GM19467 (cell line): Measurements from ENCODE around the gene EIF4EBP2.

Source experiments
- ATAC-seq: cut with Tn5 transposase; IDR thresholded peaks from one replicate; pipeline ENCODE4 v1.9.1; 2021; ENCODE audit warnings: mild to moderate bottlenecking, moderate library complexity; ENCODE audit not compliant: unreplicated experiment

EIF4EBP2 gene

GRCh38 chr10:70458329-70459060 is 54.5 kb downstream of the EIF4EBP2 start:
- ATAC-seq: no peak

- ATAC-seq: no peak
Measured at GRCh38 chr10:70459061-70459773, 55.3 kb downstream of the EIF4EBP2 start.

DNA sequence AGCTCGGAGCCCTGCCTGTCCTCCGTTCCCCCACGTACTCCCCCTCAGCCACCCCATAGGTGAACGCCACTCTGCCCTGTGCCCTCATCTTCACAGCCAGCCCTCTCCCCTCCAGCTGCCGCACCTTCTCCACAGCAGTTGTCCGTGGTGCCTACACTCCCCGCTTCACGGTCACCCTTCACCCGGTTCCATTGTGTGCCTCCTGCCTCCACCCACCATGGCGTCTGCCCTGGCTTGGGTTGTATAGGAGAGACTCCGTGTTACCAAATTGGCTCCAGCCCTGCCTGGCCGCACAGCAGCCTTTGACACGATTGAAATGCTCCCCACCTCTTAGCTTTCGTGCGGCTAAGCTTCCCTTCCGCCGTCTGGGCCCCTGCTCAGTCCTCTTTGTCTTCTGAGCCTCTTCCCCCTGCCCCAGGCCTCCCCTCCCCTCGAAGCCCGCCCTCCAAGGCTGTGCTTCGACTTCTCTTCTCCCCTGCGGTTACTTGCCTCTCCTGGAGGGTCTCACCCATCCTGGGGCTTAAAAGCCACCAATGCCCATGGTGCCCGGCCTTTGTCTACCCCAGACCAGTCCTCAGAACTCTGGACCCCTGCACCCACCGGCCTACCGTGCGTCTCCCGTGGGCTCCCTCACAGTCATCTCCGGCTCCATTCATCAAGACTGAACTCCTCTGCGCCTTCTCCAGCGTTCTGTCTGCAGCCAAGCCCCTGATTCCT is 56.0 kb downstream of the EIF4EBP2 start:
- ATAC-seq: no peak

GRCh38 chr10:70461397-70462348 is 57.7 kb downstream of the EIF4EBP2 start:
- no peak for ATAC-seq

DNA sequence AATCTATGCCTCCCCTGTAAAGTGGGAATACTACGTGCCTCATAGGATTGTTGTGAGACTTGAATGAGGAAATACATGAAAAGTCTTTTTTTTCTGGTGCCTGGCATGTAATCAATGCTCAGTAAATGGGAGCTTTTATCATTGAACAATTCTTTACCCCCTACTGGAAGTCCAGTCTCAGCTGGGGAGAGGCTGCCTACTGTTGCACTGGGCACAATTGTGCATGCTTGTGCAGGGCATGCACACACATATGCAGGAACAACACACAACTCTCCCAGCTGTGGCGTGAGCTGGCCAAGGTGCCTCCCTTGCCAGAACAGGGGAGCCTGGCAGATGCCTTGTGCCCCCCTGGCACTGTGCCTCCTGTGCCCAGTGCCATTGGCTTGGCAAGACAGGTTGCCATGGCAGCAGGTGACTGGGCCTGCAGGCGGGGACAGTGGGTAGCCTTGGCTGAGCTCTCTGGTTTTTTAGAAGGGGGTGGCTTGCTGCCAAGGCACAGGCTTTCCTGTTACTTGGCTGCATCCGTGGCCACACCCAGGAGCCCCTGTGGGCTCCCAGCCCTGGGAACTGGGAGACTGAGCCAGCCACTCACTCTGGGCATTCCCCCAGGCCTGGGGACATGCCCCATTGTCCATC is 58.5 kb downstream of the EIF4EBP2 start:
- no peak for ATAC-seq

- ATAC-seq: no peak
Measured at GRCh38 chr10:70465278-70465677, 61.3 kb downstream of the EIF4EBP2 start.

DNA sequence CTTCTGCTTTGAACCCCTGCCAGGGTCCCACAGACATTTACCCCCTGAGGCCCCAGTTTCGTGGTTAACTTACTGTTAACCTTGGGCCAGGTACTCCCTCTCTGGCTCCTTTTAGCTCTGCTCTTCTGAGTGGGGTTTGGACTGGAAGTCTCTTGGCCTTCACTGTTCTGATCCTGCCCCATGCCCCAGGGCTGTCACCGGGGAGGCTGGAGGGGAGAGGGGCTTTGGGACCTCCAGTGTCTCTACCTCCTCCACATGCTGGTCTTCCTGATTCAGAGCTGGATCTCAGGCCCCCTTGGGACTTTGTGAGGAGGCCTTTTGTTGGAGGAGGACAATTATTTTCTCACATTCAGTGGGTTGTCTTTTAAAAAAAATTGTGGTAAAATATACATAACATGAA is 61.9 kb downstream of the EIF4EBP2 start:
- no peak for ATAC-seq

- no peak for ATAC-seq
Measured at GRCh38 chr10:70466951-70467350, 63.0 kb downstream of the EIF4EBP2 start.

GRCh38 chr10:70472799-70473454 is 69.0 kb downstream of the EIF4EBP2 start:
- ATAC-seq: no peak

GRCh38 chr10:70474780-70475179 is 70.8 kb downstream of the EIF4EBP2 start:
- ATAC-seq: no peak

DNA sequence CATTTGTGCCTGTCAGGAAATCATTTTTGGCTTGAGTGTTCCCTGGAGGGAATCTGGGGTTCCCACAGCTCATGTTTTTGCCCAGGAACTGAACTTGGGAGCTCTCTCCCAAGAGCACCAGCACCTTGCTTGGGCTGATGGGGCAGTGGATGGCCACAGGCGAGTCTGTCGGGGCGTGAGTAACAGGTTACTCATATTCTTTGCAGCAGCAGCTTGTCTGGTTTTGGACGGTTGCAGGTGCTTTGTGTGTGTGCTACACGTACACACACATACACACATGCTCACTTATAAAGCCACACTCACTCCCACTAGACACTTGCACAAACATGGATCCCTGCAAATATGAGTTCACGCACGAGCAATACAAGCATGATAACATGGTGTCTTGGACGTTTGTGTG is 71.7 kb downstream of the EIF4EBP2 start:
- no peak for ATAC-seq

GRCh38 chr10:70476249-70477035 is 72.5 kb downstream of the EIF4EBP2 start:
- no peak for ATAC-seq

- ATAC-seq: no peak
Measured at GRCh38 chr10:70477661-70478162, 73.8 kb downstream of the EIF4EBP2 start.
